OCI-LY7 (cell line): Measurements from ENCODE around the gene NRCAM. TPM values are rescaled to one million over a fixed set of nuclear protein-coding genes. Genes with fewer than 3 reads are reported as not detected.
A peak's percentile ranks its signal among the peaks of the same experiment; 100 is the strongest.

Source experiments
- BruUV-seq: library from RNA; stranded (reverse); fragments of 400-500 nt; replicated peaks from 2 replicates; lab custom pipeline; 2021; lab: Mats Ljungman, UMichigan
- CTCF ChIA-PET: fragments of 300-600 bp; sonication (Branson Sonifier 250); formaldehyde crosslinking; loops from one replicate; lab custom pipeline; 2022; ENCODE audit warnings: antibody characterized with exemption; ENCODE audit not compliant: unreplicated experiment; lab: Charles Lee
- POLR2A ChIA-PET: fragments of 300-600 bp; sonication (Branson Sonifier 250); formaldehyde crosslinking; loops from one replicate; lab custom pipeline; 2022; ENCODE audit warnings: antibody characterized with exemption; lab: Charles Lee
- DNase-seq: peaks from one replicate; pipeline ENCODE4 v3.0.0-alpha.2; 2015; ENCODE audit warnings: low spot score
- H2AFZ ChIP-seq: fragments of 200-600 bp; sonication (generic), shearing (Covaris generic); 2 replicates; pipeline ENCODE4 v1.6.1; 2014; ENCODE audit warnings: mild to moderate bottlenecking, antibody characterized with exemption, low read length, moderate library complexity
- H3K27ac ChIP-seq: fragments of 200-600 bp; sonication (generic); 2 replicates; pipeline ENCODE4 v1.5.1; 2014; ENCODE audit warnings: mixed run types, low read depth, mild to moderate bottlenecking, moderate library complexity, low read length, inconsistent platforms; ENCODE audit not compliant: poor library complexity, severe bottlenecking
- H3K36me3 ChIP-seq: fragments of 200-600 bp; sonication (generic); 2 replicates; pipeline ENCODE4 v1.6.1; 2014; ENCODE audit warnings: mild to moderate bottlenecking, antibody characterized with exemption, low read length, moderate library complexity, mixed read lengths; ENCODE audit not compliant: insufficient read depth
- H3K4me1 ChIP-seq: fragments of 200-600 bp; sonication (generic); 2 replicates; pipeline ENCODE4 v1.5.1; 2014; ENCODE audit warnings: mild to moderate bottlenecking, low read length; ENCODE audit not compliant: insufficient read depth, poor library complexity, severe bottlenecking
- H3K4me2 ChIP-seq: fragments of 200-600 bp; sonication (generic); 2 replicates; pipeline ENCODE4 v1.6.1; 2014; ENCODE audit warnings: mild to moderate bottlenecking, low read length
- H3K4me3 ChIP-seq: fragments of 200-600 bp; sonication (generic); 2 replicates; pipeline ENCODE4 v1.5.1; 2014; ENCODE audit warnings: mild to moderate bottlenecking, low read depth, low read length; ENCODE audit not compliant: poor library complexity, severe bottlenecking
- H3K79me2 ChIP-seq: fragments of 200-600 bp; sonication (generic); 2 replicates; pipeline ENCODE4 v1.6.1; 2016; ENCODE audit warnings: low read depth, mild to moderate bottlenecking, low read length, moderate library complexity, mixed read lengths; ENCODE audit not compliant: insufficient read depth
- H3K9me2 ChIP-seq: fragments of 200-600 bp; sonication (generic); 2 replicates; pipeline ENCODE4 v1.6.1; 2016; ENCODE audit warnings: mild to moderate bottlenecking, low read length, mixed read lengths; ENCODE audit not compliant: insufficient read depth
- H3K9me3 ChIP-seq: fragments of 200-600 bp; sonication (generic); 2 replicates; pipeline ENCODE4 v1.6.1; 2014; ENCODE audit warnings: mild to moderate bottlenecking, mixed run types, low read length, mixed read lengths
- H4K20me1 ChIP-seq: fragments of 200-600 bp; sonication (generic); 2 replicates; pipeline ENCODE4 v1.6.1; 2014; ENCODE audit warnings: mild to moderate bottlenecking, antibody characterized with exemption, low read length, moderate library complexity, mixed read lengths; ENCODE audit not compliant: insufficient read depth
- EZH2phosphoT487 ChIP-seq: fragments of 200-600 bp; sonication (generic); IDR thresholded peaks from 2 replicates; pipeline ENCODE4 v1.6.1; 2018; ENCODE audit warnings: low read depth, borderline replicate concordance, mild to moderate bottlenecking, mixed run types, antibody characterized with exemption, low read length, moderate library complexity, mixed read lengths
- intact Hi-C: fragments of 100-400 bp; cut with micrococcal nuclease; formaldehyde crosslinking; loops from one replicate; pipeline ENCODE4 v1.10.0; 2022; ENCODE audit not compliant: unreplicated experiment
- total RNA-seq, 2 experiments: library from RNA; depleted of rRNA in 1 of 2; stranded (reverse); fragments of >200 nt in 1 of 2; shearing (Covaris generic) in 1 of 2; gene quantifications; 2 replicates each; pipeline ENCODE4 v1.2.3, GENCODE V29; 2014 to 2022
- TF ChIP-seq, protein P1 (sequence below): fragments of 200-600 bp; sonication (generic); conservative IDR thresholded peaks from 2 replicates; pipeline ENCODE4 v1.5.1; 2014; ENCODE audit warnings: mild to moderate bottlenecking, antibody characterized with exemption, low read length, moderate library complexity, mixed read lengths

Gene NRCAM
- total RNA-seq, 2 experiments from 2014 or later: not detected

DNA sequence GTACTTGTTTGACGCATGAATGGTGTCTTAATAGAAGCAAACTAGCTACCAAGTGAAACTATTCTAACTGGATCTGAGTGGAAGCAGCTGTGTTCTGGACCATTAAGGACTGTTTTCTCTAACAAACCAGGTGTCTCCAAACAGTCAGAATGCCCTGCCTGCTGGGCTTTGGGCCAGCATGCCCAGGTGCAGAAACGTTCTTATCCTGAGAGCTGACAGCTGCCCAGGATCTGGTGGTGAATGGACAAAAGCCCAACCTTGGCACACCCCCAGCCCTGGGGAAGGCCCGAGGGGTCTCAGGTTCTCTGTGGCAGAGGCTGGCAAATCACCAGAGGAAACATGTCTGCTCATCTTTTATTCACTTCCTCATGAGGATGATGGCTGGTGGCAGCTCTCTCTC, 277.8 kb downstream of the NRCAM start:
- H3K27ac ChIP-seq: no peak overlapping the region
- ChIA-PET CTCF (no interaction called here), POLR2A (interaction anchor here (0.7 kb wide), 1 partner anchor 84 kb away, joined by 3 read pairs; no protein-coding TSS in a partner anchor)
- no peak for DNase-seq
- H3K4me2 ChIP-seq: no peak overlapping the region
- no peaks in the 10 kb centered on the region for H4K20me1 ChIP-seq
- H3K79me2 ChIP-seq: no peaks in the 10 kb centered on the region
- H3K9me2 ChIP-seq: no peaks in the 10 kb centered on the region
- H3K9me3 ChIP-seq: no peaks in the 10 kb centered on the region
- no peaks in the 10 kb centered on the region for H3K4me1 ChIP-seq
- H3K36me3 ChIP-seq: no peaks in the 10 kb centered on the region
- no TSS peak for BruUV-seq
- TF ChIP-seq, protein P1, sequence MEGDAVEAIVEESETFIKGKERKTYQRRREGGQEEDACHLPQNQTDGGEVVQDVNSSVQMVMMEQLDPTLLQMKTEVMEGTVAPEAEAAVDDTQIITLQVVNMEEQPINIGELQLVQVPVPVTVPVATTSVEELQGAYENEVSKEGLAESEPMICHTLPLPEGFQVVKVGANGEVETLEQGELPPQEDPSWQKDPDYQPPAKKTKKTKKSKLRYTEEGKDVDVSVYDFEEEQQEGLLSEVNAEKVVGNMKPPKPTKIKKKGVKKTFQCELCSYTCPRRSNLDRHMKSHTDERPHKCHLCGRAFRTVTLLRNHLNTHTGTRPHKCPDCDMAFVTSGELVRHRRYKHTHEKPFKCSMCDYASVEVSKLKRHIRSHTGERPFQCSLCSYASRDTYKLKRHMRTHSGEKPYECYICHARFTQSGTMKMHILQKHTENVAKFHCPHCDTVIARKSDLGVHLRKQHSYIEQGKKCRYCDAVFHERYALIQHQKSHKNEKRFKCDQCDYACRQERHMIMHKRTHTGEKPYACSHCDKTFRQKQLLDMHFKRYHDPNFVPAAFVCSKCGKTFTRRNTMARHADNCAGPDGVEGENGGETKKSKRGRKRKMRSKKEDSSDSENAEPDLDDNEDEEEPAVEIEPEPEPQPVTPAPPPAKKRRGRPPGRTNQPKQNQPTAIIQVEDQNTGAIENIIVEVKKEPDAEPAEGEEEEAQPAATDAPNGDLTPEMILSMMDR: no peak
- no peak for TF ChIP-seq EZH2phosphoT487
- H2AFZ ChIP-seq: peak overlapping the region; percentile 23; the same call in 1 of the 2 replicates
- intact Hi-C loops: no loop called here
- no peak overlapping the region for H3K4me3 ChIP-seq

DNA sequence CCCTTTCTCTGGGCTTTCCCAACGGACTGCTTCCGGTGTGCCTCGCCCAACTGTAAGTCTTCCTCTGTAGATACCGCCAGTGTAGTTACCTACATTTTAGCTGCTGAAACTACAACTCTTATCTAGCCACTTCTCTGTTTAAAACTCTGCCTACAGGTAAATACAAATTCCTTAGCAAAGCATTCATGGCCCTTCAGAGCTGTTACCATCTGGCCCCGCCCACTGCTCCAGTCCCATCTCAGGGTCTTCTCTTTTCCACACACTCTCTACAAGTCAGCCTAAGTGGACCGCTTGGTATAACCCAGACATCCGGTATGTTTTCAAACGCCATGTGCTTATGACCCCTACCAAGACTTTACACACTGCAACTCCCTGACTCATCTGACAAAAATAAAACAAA, 285.1 kb downstream of the NRCAM start:
- intact Hi-C loops: no loop called here
- ChIA-PET POLR2A (interaction anchor here (0.6 to 0.8 kb wide), 2 partner anchors 146 to 895 kb away, joined by 3 read pairs; no protein-coding TSS in a partner anchor), CTCF (no interaction called here)
- H3K9me3 ChIP-seq: no peaks in the 10 kb centered on the region
- H3K36me3 ChIP-seq: no peaks in the 10 kb centered on the region
- DNase-seq: no peak
- no TSS peak for BruUV-seq
- H3K4me2 ChIP-seq: no peak overlapping the region
- H3K4me3 ChIP-seq: no peak overlapping the region
- H4K20me1 ChIP-seq: no peaks in the 10 kb centered on the region
- H3K4me1 ChIP-seq: no peaks in the 10 kb centered on the region
- H3K9me2 ChIP-seq: no peaks in the 10 kb centered on the region
- TF ChIP-seq, protein P1: no peak
- no peak for TF ChIP-seq EZH2phosphoT487
- no peaks in the 10 kb centered on the region for H3K79me2 ChIP-seq
- no peak overlapping the region for H3K27ac ChIP-seq
- H2AFZ ChIP-seq: no peak overlapping the region

DNA sequence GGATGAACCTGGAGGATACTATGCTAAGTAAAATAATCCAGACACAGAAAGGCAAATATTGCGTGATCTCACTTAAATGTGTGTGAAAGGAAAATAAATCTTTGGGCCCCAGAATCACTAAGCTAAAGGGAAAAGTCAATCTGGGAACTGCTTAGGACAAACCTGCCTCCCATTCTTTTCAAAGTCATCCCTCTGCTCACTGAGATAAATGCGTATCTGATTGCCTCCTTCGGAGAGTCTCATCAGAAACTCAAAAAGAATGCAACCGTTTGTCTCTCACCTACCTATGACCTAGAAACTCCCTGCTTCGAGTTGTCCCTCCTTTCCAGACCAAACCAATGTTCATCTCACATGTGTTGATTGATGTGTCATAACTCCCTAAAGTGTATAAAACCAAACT, 286.0 kb downstream of the NRCAM start:
- no peak for TF ChIP-seq EZH2phosphoT487
- TF ChIP-seq, protein P1: no peak
- intact Hi-C loops: no loop called here
- H2AFZ ChIP-seq: no peak overlapping the region
- H3K4me3 ChIP-seq: no peak overlapping the region
- no peaks in the 10 kb centered on the region for H3K36me3 ChIP-seq
- DNase-seq: no peak
- H3K9me3 ChIP-seq: no peaks in the 10 kb centered on the region
- no peaks in the 10 kb centered on the region for H4K20me1 ChIP-seq
- no peak overlapping the region for H3K4me2 ChIP-seq
- BruUV-seq: no TSS peak
- H3K79me2 ChIP-seq: no peaks in the 10 kb centered on the region
- ChIA-PET POLR2A (interaction anchor here (0.6 kb wide), 1 partner anchor 33 kb away, joined by 5 read pairs; no protein-coding TSS in a partner anchor), CTCF (no interaction called here)
- no peaks in the 10 kb centered on the region for H3K4me1 ChIP-seq
- no peak overlapping the region for H3K27ac ChIP-seq
- no peaks in the 10 kb centered on the region for H3K9me2 ChIP-seq
